Stimulated activated CD4-positive, alpha-beta T cell treated with anti-CD3 and anti-CD28 coated beads, TNF-alpha, amount 100 ng/mL, for 48 hours (primary cell): ENCODE results near the gene BMP15.

ENCODE experiments used
- DNase-seq, 3 donors: peaks; one replicate each; pipeline ENCODE4 v3.0.0-alpha.2; 2020; ENCODE audit warnings: low read depth in 3 of 3

The BMP15 gene

GRCh38 chrX:50910685-50911176, at the start of gene BMP15:
Gene BMP15, plus strand, starts transcription at chrX:50910735. Its CDS starts 49 bp downstream, at chrX:50910784.
- DNase-seq = no peak

- no peak for DNase-seq
Measured at GRCh38 chrX:50863471-50863870, 47.1 kb upstream of the BMP15 start.

GRCh38 chrX:50865311-50865710, 45.2 kb upstream of the BMP15 start:
- no peak for DNase-seq

- no peak for DNase-seq
Measured at GRCh38 chrX:50871922-50872453, 38.5 kb upstream of the BMP15 start.

GRCh38 chrX:50874876-50875275, 35.7 kb upstream of the BMP15 start:
- no peak for DNase-seq

DNA sequence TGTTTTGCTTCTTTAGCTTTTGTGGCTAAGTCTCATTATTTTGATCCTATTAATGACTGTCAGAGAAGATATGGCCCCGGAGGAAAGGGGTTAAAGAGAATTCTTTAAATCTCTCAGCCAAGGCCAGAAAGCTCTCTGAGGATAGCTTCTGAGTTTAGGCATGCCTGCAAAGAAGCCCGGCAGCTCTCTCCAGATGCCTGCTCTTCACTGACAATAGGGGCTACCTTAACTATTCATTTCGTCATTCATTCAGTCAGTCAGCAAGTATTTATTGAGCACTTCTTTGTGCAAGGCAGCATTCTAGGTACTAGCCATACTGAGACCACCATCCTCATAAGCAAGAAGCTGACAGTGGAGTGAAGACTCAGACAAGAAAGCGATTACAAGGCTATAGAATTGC, 34.0 kb upstream of the BMP15 start:
- DNase-seq = no peak

GRCh38 chrX:50877310-50877709, 33.2 kb upstream of the BMP15 start:
- DNase-seq = no peak

GRCh38 chrX:50881028-50881427, 29.5 kb upstream of the BMP15 start:
- DNase-seq = no peak

- no peak for DNase-seq
Measured at GRCh38 chrX:50888884-50889283, 21.7 kb upstream of the BMP15 start.

DNA sequence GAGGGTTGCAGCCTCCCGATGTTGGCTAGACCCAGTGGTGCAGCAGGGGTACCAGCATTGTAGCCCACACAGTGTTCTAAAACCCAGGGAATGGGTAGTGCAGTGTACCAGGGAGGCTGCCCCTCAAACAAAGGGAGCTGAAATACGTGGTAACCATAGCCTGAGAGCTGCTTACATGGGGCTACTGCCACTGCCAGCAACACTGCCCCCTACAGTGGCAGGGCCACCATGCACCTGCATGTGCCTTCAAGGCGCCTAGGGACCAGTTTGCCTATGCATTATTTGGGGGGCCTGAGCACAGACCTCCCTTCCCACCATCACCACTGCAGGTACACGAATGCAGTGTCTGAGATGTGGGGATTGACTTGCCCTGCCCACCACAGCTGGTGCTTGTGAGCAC, 21.0 kb upstream of the BMP15 start:
- no peak for DNase-seq

- DNase-seq = no peak
Measured at GRCh38 chrX:50893047-50893446, 17.5 kb upstream of the BMP15 start.

DNA sequence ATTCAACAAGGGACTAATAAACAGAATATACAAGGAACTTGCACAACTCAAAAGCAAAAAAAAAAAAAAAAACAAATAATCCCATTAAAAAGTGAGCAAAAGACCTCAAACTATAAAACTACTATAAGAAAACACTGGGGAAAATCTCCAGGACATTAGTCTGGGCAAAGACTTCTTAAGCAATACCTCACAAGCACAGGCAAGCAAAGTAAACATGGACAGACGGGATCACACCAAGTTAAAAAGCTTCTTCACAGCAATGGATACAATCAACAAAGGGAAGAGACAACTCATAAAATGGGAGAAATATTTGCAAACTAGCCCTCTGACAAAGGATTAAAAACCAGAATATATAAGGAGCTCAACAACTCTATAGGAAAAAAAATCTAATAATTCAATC, 17.1 kb upstream of the BMP15 start:
- no peak for DNase-seq

- no peak for DNase-seq
Measured at GRCh38 chrX:50905334-50905733, 5.2 kb upstream of the BMP15 start.

DNA sequence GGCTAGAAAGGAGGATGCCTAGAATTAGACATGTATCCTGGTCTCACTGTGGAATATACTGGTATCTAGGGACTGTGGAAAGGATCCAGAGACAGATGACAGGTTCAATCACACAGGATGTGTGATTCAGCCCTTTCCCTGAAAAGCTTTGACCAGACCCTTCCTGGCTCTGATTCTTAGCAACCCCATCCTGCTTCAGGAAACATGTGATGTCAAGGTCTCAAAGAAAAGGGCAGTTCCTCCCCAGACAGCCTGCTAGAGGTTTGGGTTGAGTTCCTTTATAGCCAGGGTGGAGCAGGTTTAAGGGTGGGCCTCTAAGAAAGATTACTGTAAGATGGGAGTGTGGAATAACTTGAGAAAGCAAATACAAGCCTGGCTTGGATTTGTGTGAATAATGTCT, 3.0 kb downstream of the BMP15 start:
- no peak for DNase-seq

- no peak for DNase-seq
Measured at GRCh38 chrX:50920132-50920531, 9.6 kb downstream of the BMP15 start.

GRCh38 chrX:50927127-50927526, 16.6 kb downstream of the BMP15 start:
- DNase-seq = no peak

DNA sequence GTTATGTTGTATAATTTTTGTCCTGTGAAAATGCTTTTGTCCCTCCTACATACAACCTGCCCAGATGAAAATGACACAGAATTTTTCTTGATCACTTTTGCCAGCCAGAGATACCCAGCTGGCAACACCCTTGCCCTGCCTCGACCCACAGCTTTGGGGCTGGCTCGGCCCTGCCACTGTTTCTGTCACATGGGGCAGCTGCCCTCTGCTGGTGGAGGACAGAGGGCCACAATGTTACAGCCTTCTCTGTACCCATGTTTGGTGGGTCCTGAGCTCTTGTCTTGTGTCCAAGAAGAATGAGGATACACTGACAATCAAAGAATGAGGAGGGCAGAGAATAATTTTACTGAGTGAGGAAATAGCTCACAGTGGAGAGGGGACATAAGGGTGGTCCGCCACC, 31.1 kb downstream of the BMP15 start:
- peak in 1 of 3 donors; percentile 2 for DNase-seq

DNA sequence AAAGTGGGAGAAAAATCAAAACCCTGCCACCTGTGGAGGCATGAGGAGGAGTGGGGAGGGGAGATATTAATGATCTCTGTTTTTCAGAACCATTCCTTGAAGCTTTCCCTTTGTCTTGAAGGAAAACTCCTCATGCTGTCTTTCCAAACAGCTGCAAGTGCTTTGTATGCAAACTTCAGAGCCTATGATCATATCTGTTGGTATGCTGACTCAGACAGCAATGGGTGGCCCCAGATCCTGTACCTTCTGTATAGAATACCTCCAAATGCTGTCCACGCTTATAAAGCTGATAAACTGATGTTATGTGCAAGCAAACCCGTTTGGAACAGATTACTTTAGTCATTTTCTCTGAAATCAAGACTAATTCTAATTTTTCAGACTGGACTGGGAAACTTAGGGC, 31.9 kb downstream of the BMP15 start:
- no peak for DNase-seq

GRCh38 chrX:50952406-50952805, 41.9 kb downstream of the BMP15 start:
- no peak for DNase-seq

DNA sequence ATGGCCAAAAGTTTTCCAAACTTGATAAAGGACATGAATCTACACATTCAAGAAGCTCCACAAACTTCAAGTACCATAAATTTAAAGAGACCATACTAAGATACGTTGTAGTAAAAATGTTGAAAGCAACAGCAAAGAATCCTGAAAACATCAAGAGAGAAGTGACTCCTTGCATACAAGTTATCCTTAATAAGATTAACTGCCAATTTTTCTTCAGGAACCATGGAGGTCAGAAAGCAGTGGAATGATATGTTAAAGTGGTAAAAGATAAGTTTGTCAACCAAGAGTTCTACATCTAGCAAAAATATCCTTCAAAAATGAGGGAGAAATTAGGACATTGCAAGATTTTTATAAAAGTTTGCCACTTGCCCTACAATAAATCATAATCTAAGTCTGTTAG, 43.3 kb downstream of the BMP15 start:
- no peak for DNase-seq

DNA sequence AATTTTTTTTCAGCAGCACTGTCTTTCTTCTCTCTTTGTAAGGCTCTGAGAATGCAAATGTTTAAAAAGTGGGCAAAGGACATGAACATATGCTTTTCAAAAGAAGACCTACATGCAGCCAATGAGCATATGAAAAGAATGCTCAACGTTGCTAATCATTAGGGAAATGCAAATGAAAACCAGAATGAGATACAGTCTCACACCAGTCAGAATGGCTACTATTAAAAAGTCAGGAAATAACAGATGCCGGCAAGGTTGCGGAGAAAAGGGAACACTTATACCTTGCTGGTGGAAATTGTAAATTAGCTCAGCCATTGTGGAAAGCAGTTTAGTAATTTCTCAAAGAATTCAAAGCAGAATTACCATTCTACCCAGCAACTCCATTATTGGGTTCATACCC, 51.6 kb downstream of the BMP15 start:
- no peak for DNase-seq

- DNase-seq = no peak
Measured at GRCh38 chrX:50963842-50964241, 53.3 kb downstream of the BMP15 start.
